Measurements from ENCODE around the gene MBD3L2B.

GRCh38 chr19:6971366-6971765, 49.9 kb downstream of the MBD3L2B start:
- no peak for TF ChIP-seq POLR2A (IDR thresholded peaks at IDR 0.05; ENCODE audit: low read length)
- TF ChIP-seq GATA1 (IDR thresholded peaks at IDR 0.05; ENCODE audit: low read depth, low read length) = no peak

Measured in erythroblast (primary cell).